ENCODE results near the gene TEAD2.

The TEAD2 gene

GRCh38 chr19:49362048-49362928 is at the start of gene TEAD2:
Gene TEAD2 (minus strand): TSS chr19:49362416. CDS start chr19:49360075, 2,341 bp downstream.
- no peak for DNase-seq (ENCODE audit: low read depth in 2 of 2, low spot score in 1 of 2)

DNA sequence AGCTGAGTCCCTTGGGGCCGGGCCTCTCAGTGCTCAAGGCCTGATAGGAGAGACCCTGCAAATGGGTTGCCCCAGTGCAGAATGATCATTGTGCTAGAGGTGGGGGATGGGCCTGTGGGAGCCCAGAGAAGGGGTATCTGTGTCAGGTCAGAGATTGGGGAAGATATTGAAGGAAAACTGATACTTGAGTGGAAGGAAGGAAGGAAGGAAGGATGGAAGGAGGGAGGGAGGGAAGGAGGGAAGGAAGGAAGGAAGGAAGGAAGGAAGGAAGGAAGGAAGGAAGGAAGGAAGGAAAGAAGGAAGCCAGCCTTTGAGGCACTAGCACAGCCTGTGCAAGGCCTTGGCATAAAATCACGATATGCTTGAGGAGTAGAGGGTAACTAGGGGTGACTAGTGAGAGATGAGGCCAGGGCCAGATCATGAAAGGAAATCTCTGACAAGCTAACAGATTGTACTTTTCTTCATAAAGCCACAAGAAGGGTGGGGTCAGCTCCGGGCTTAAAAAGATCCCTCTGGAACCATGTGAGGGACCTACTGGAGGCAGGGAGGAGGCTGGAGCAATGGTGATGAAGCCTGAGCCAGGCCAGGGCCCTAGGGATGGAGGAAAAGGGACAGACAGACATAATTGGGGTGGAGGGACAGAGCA is 49.6 kb upstream of the TEAD2 start:
- DNase-seq (ENCODE audit: low read depth in 2 of 2, low spot score in 1 of 2), result no peak

DNA sequence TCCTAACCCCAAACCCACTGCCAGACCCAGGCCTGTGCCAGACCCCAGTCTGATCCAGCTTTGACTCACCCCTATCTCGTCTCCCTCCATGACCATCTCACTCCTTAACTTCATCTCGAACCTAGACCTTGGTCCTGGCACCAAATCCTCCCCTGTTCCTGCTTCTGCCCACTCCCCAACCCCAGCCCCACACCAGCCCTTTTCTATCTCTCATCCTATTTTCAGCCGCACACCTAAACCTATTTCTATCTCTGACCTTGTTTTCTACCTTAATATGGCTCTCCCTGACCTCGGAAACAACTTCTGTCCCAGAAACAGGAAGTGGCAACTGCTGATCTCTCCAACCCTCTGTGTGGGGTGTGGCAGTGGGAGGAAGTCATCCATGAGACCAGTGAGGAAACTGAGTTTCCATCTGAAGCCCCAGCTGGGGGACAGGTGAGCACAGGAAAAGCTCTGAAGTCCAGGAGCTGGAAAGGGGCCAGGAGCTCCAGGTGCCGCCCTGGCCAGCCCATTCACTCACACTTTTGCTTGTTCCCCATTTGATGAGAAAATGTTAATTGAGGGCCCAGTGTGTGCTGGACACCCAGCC is 47.3 kb upstream of the TEAD2 start:
- no peak for DNase-seq (ENCODE audit: low read depth in 2 of 2, low spot score in 1 of 2)

GRCh38 chr19:49408816-49409440 is 46.7 kb upstream of the TEAD2 start:
- DNase-seq (ENCODE audit: low read depth in 2 of 2, low spot score in 1 of 2), result no peak

- DNase-seq (ENCODE audit: low read depth in 2 of 2, low spot score in 1 of 2), result no peak
Observed at GRCh38 chr19:49407482-49408015, 45.3 kb upstream of the TEAD2 start.

GRCh38 chr19:49407079-49407478 is 44.9 kb upstream of the TEAD2 start:
- no peak for DNase-seq (ENCODE audit: low read depth in 2 of 2, low spot score in 1 of 2)

DNA sequence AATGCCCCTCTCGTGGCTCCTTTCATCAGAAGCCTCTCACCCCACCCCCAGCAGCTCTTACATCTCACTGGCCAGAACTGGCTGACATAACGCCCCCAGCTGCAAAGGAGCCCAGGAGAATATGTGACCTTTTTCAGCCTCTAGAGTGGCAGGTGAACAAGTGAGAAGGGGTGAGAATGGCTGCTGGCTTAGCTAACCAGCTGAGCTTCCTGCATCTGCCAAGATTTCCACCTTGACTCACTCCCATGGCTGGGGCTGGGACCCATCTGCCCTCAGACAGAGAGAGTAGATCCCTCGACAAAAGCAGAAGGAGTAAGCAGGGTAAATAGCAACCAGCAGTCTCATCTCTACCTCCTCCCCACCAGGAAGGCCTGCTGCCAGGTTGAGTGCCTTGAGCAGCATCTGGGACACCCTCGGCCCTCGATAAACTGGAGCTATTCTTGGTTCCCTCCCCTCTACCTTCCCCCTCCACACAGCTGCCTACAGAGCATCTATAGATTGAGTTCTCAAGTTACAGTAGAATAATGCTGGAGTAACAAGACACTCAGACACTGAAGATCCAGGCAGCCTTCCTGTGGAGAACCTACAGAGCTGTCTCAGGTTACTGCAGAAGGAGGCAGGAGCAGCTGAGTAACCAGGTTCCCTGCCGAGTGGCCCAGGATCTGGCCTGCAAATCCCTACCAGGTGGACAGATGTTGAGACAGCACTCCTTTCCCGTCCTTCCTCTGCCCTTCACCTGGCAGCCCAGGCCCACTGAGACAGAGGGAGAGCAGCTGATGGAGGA is 41.4 kb upstream of the TEAD2 start:
- no peak for DNase-seq (ENCODE audit: low read depth in 2 of 2, low spot score in 1 of 2)

- DNase-seq (ENCODE audit: low read depth in 2 of 2, low spot score in 1 of 2), result no peak
Observed at GRCh38 chr19:49400029-49400428, 37.8 kb upstream of the TEAD2 start.

DNA sequence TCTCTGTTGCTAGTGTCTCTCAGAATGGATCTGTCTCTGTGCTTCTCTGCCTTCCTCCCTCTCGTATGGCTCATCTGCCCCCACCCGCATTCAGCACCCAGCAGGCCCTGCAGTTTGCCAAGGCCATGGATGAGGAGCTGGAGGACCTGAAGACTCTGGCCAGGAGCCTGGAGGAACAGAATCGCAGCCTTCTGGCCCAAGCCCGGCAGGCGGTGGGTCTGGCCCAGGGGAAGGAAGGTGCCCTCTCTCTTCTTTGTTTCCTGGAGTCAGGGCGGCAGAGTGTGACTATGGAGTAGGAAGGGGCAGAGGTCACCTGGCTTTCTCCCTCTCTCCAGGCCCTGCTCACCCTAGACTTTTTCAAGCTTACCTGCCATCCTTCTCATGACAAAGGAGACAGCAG is 36.7 kb upstream of the TEAD2 start:
- no peak for DNase-seq (ENCODE audit: low read depth in 2 of 2, low spot score in 1 of 2)

GRCh38 chr19:49398001-49398615 is 35.9 kb upstream of the TEAD2 start:
- no peak for DNase-seq (ENCODE audit: low read depth in 2 of 2, low spot score in 1 of 2)

- DNase-seq (ENCODE audit: low read depth in 2 of 2, low spot score in 1 of 2), result no peak
Observed at GRCh38 chr19:49396738-49397505, 34.7 kb upstream of the TEAD2 start.

- no peak for DNase-seq (ENCODE audit: low read depth in 2 of 2, low spot score in 1 of 2)
Observed at GRCh38 chr19:49395581-49396407, 33.6 kb upstream of the TEAD2 start.

GRCh38 chr19:49393881-49394280 is 31.7 kb upstream of the TEAD2 start:
- no peak for DNase-seq (ENCODE audit: low read depth in 2 of 2, low spot score in 1 of 2)

GRCh38 chr19:49391581-49392399 is 29.6 kb upstream of the TEAD2 start:
- peak; percentile 46 to 66 for DNase-seq (ENCODE audit: low read depth in 2 of 2, low spot score in 1 of 2)

GRCh38 chr19:49390929-49391359 is 28.7 kb upstream of the TEAD2 start:
- DNase-seq (ENCODE audit: low read depth in 2 of 2, low spot score in 1 of 2), result no peak

GRCh38 chr19:49390131-49390928 is 28.1 kb upstream of the TEAD2 start:
- DNase-seq (ENCODE audit: low read depth in 2 of 2, low spot score in 1 of 2), result no peak

GRCh38 chr19:49389406-49389805 is 27.2 kb upstream of the TEAD2 start:
- DNase-seq (ENCODE audit: low read depth in 2 of 2, low spot score in 1 of 2), result no peak

Measured in stimulated activated CD8-positive, alpha-beta memory T cell treated with anti-CD3 and anti-CD28 coated beads, Interleukin-4, amount 100 ng/mL, for 1 hour (primary cell).